HepG2 (cell line): ENCODE results near the gene RPS14. TPM values are rescaled to one million over a fixed set of nuclear protein-coding genes. Genes with fewer than 3 reads are reported as not detected.
"Not testable (repeated sequence)": the region's sequence is repeated elsewhere in the genome, so short reads cannot be mapped to it uniquely, and the experiment has no call there.

Experiments
- ATAC-seq: fragments of 200-7000 bp; cut with Tn5 transposase; 3 replicates; pipeline ENCODE4 v1.9.1; 2020; ENCODE audit warnings: mild to moderate bottlenecking, moderate library complexity
- BruUV-seq: library from RNA; stranded (reverse); fragments of 400-500 nt; replicated peaks from 2 replicates; lab custom pipeline; 2021; lab: Mats Ljungman, UMichigan
- CTCF ChIA-PET: fragments of 300-600 bp; formaldehyde crosslinking; extraction: SDS; loops from one replicate; lab custom pipeline; 2021; ENCODE audit warnings: low total read pairs, inconsistent platforms, low intra/inter-chr PET ratio; lab: Yijun Ruan, JAX
- POLR2A ChIA-PET: fragments of 350-600 bp; sonication (Branson Sonifier 250); formaldehyde crosslinking; loops from one replicate; lab custom pipeline; 2020; ENCODE audit warnings: antibody characterized with exemption, inconsistent platforms; lab: Yijun Ruan, JAX
- DNase-seq: peaks from one replicate; pipeline ENCODE4 v3.0.0-alpha.2; 2015; ENCODE audit warnings: low spot score
- FAIRE-seq: peaks from 3 replicates; lab custom pipeline; 2011; peaks lifted over from hg19 to GRCh38; lab: Jason Lieb, UNC
- H2AFZ ChIP-seq: one replicate; pipeline ENCODE4 v1.6.1; 2011; ENCODE audit warnings: low read length, inconsistent platforms
- H3K27ac ChIP-seq: fragments of 300-600 bp; 3 replicates; pipeline ENCODE4 v1.8.0; 2011; ENCODE audit warnings: mixed run types, mild to moderate bottlenecking, mixed read lengths, low read length, inconsistent platforms; ENCODE audit not compliant: insufficient read depth; ENCODE audit errors: extremely low read length
- H3K27me3 ChIP-seq, 2 experiments: fragments of 200-600 bp in 1 of 2; 2 replicates in 1 of 2; 3 replicates in 1 of 2; pipeline versions ENCODE4 v1.6.0 to v1.8.0; 2011; ENCODE audit warnings: low read length in 2 of 2, mild to moderate bottlenecking in 2 of 2, moderate library complexity in 2 of 2, inconsistent platforms in 1 of 2; ENCODE audit not compliant: insufficient read depth in 2 of 2, control insufficient read depth in 1 of 2
- H3K36me3 ChIP-seq, 2 experiments: fragments of 200-600 bp in 1 of 2; replicated peaks in 1 of 2; 2 replicates in 1 of 2; 3 replicates in 1 of 2; pipeline versions ENCODE4 v1.5.1 to v1.8.0; 2011; ENCODE audit warnings: low read length in 2 of 2, inconsistent platforms in 1 of 2; ENCODE audit not compliant: insufficient read depth in 2 of 2, control insufficient read depth in 1 of 2
- H3K4me1 ChIP-seq: 2 replicates; pipeline ENCODE4 v1.5.1; 2012; ENCODE audit warnings: low read length, inconsistent platforms; ENCODE audit not compliant: insufficient read depth
- H3K4me2 ChIP-seq: 2 replicates; pipeline ENCODE4 v1.6.0; 2011; ENCODE audit warnings: low read depth, low read length, inconsistent platforms
- H3K4me3 ChIP-seq, 3 experiments: fragments of 200-600 bp in 1 of 3; sonication (generic), shearing (Covaris generic) in 1 of 3; replicated peaks in 1 of 3; 2 replicates each; pipeline ENCODE4 v1.5.1; 2011 to 2016; ENCODE audit warnings: low read length in 3 of 3, inconsistent platforms in 2 of 3, low read depth in 2 of 3, mild to moderate bottlenecking in 2 of 3, control low read depth in 1 of 3, mixed read lengths in 1 of 3; ENCODE audit not compliant: insufficient read depth in 1 of 3
- H3K79me2 ChIP-seq: one replicate; pipeline ENCODE4 v1.6.1; 2011; ENCODE audit warnings: low read length, inconsistent platforms; ENCODE audit not compliant: insufficient read depth
- H3K9ac ChIP-seq: 2 replicates; pipeline ENCODE4 v1.6.0; 2011; ENCODE audit warnings: mild to moderate bottlenecking, low read depth, low read length, inconsistent platforms; ENCODE audit not compliant: insufficient read depth
- H3K9me3 ChIP-seq: 2 replicates; pipeline ENCODE4 v1.5.1; 2012; ENCODE audit warnings: mild to moderate bottlenecking, low read length
- H4K20me1 ChIP-seq: 2 replicates; pipeline ENCODE4 v1.6.0; 2011; ENCODE audit warnings: inconsistent platforms, mild to moderate bottlenecking, low read length, moderate library complexity; ENCODE audit not compliant: insufficient read depth
- EP300 ChIP-seq, 3 experiments: sonication (generic) in 1 of 3; formaldehyde crosslinking in 1 of 3; IDR thresholded peaks; 2 replicates each; pipeline versions ENCODE4 v1.5.1 to v1.6.1; 2011 to 2020; ENCODE audit warnings: low read depth in 2 of 3, low read length in 2 of 3, borderline replicate concordance in 1 of 3, improper control_type of control experiment in 1 of 3, mild to moderate bottlenecking in 1 of 3, missing genetic modification reagents in 1 of 3, moderate library complexity in 1 of 3
- ERF ChIP-seq: IDR thresholded peaks from 2 replicates; pipeline ENCODE4 v1.6.1; 2018; ENCODE audit warnings: missing biosample characterization, missing genetic modification reagents
- HES4 ChIP-seq: sonication (generic); formaldehyde crosslinking; IDR thresholded peaks from 2 replicates; pipeline ENCODE4 v1.9.0; 2021; ENCODE audit warnings: mild to moderate bottlenecking, missing genetic modification reagents, borderline replicate concordance
- LBX2 ChIP-seq: sonication (generic); formaldehyde crosslinking; IDR thresholded peaks from 2 replicates; pipeline ENCODE4 v1.5.0; 2020; ENCODE audit warnings: missing genetic modification reagents, mild to moderate bottlenecking, borderline replicate concordance
- ZKSCAN5 ChIP-seq: sonication (generic); formaldehyde crosslinking; IDR thresholded peaks from 2 replicates; pipeline ENCODE4 v1.5.1; 2020; ENCODE audit warnings: mild to moderate bottlenecking, missing genetic modification reagents
- ZMYM3 ChIP-seq: sonication (generic); formaldehyde crosslinking; IDR thresholded peaks from 2 replicates; pipeline ENCODE4 v1.5.1; 2020; ENCODE audit warnings: mild to moderate bottlenecking, missing genetic modification reagents
- ZNF18 ChIP-seq: sonication (generic); formaldehyde crosslinking; IDR thresholded peaks from 2 replicates; pipeline ENCODE4 v1.8.0; 2022; ENCODE audit warnings: mild to moderate bottlenecking, missing genetic modification reagents; ENCODE audit not compliant: insufficient replicate concordance
- ZNF335 ChIP-seq: sonication (generic); formaldehyde crosslinking; IDR thresholded peaks from 2 replicates; pipeline ENCODE4 v1.4.0; 2020; ENCODE audit warnings: missing genetic modification reagents
- WGBS: methylation state at CpG from one replicate; pipeline ENCODE4 v1.1.6; 2017; ENCODE audit warnings: low lambda C conversion rate; 5-methylcytosine and 5-hydroxymethylcytosine counted together
- in situ Hi-C: cut with HindIII; loops from 2 replicates; pipeline ENCODE4 v1.10.0; 2017; ENCODE audit warnings: low pct_unique_long_range_greater_than_20kb; ENCODE audit not compliant: extremely low pct_ligation_motif_present
- intact Hi-C: fragments of 100-400 bp; cut with micrococcal nuclease; formaldehyde crosslinking; loops from one replicate; pipeline ENCODE4 v1.10.0; 2022; ENCODE audit not compliant: unreplicated experiment
- polyA plus RNA-seq, 8 experiments: library from polyadenylated mRNA; depleted of rRNA in 3 of 8; stranded (reverse) in 7 of 8; unstranded in 1 of 8; fragments of >200 nt; fragmentation: Illumina TruSeq in 4 of 8; extraction: Trizol in 4 of 8; gene quantifications; 2 replicates each; pipeline versions ENCODE4 v1.2.1 to v1.2.3, GENCODE V29; 2011 to 2016; ENCODE audit warnings: low read depth in 4 of 8, missing spikeins in 1 of 8, mixed read lengths in 1 of 8; ENCODE audit not compliant: insufficient read depth in 1 of 8
- total RNA-seq, 5 experiments: library from RNA; depleted of rRNA; stranded (reverse); fragments of >200 nt; fragmentation: Illumina TruSeq; extraction: Trizol; gene quantifications; 2 replicates each; pipeline ENCODE4 v1.2.3, GENCODE V29; 2016; ENCODE audit warnings: low read depth in 1 of 5

The RPS14 gene
- total and polyA plus RNA-seq, 2 of the 13 experiments (the other 11 are each of a cell fraction or from before 2014, with no cell fraction given) = 2,116 to 3,295 TPM

GRCh38 chr5:150419630-150420270 lies 29.8 kb downstream of the RPS14 start (continued):
- TF ChIP-seq ZNF18 (CRISPR knock-in tag) (no peak), EP300 (IDR thresholded peaks at IDR 0.05; ENCODE audit: low read depth in 2 of 2, low read length in 2 of 2) (no peak), EP300 (CRISPR knock-in tag; IDR thresholded peaks at IDR 0.05; ENCODE audit: borderline replicate concordance) (no peak), ERF (CRISPR knock-in tag) (no peak), ZNF335 (CRISPR knock-in tag) (no peak), HES4 (CRISPR knock-in tag) (no peak)
- TF ChIP-seq, all 625 proteins: peak for 0

DNA sequence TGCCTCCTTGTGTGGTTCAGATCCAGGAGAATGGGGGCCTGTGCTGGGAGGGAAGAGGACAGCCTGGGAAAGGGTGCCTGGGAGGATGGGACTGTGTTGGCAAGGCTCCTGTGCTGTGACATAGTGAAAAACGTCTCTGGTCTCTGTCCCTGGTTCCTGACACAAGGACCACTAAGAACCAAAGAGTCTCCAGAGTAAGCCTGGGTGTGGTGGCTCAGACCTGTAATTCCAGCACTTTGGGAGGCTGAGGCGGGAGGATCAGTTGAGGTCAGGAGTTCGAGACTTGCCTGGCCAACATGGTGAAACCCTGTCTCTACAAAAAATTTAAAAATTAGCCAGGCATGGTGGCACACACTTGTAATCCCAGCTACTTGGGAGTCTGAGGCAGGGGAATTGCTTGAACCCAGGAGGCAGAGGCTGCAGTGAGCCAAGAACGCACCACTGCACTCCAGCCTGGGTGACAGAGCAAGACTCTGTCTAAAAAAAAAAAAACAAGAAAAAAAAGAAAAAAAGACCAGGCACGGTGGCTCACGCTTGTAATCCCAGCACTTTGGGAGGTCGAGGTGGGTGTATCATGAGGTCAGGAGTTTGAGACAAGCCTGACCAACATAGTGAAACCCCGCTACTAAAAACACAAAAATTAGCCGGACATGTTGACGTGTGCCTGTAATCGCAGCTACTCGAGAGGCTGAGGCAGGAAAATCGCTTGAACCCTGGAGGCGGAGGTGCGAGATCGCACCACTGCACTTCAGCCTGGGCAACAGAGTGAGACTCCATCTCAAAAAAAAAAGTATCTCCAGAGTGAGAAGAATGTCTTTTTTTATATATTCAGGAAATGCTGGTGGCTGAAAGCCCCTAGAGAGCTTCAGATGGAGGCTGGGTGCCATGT lies 35.4 kb downstream of the RPS14 start:
- ATAC-seq, H3K27ac ChIP-seq, H3K9me3 ChIP-seq, BruUV-seq, H3K9ac ChIP-seq, CTCF ChIA-PET, in situ Hi-C loops, H4K20me1 ChIP-seq, H3K79me2 ChIP-seq, DNase-seq, FAIRE-seq, H3K27me3 ChIP-seq, H3K36me3 ChIP-seq: not testable (repeated sequence)
- TF ChIP-seq LBX2 (0 out of 2 replicates have a peak, but pooled peaks have one; percentile 2), ZKSCAN5 (0 out of 2 replicates have a peak, but pooled peaks have one; percentile 29), ZMYM3 (CRISPR knock-in tag) (peak; percentile 71)
- 0 out of 6 replicates have a peak overlapping the region, but pooled peaks of 1 of the 3 experiments have one; percentile 71 for H3K4me3 ChIP-seq
- H3K4me1 ChIP-seq = peaks cover 38% of the 10 kb centered on the region
- intact Hi-C loops = loop anchor here (2.0 kb wide), 1 partner anchor 15 kb away; no protein-coding TSS in a partner anchor
- POLR2A ChIA-PET = interaction anchor here (1.8 to 3.8 kb wide), 3 partner anchors 12 to 29 kb away, joined by 9 to 33 read pairs (median 31); no protein-coding TSS in a partner anchor
- 86% methylated on average over 16 of the region's 16 CpGs for WGBS
- H3K4me2 ChIP-seq = peak overlapping the region; percentile 97
- peak overlapping the region; percentile 82 for H2AFZ ChIP-seq
